ENCODE data around the gene BLID.

DNA sequence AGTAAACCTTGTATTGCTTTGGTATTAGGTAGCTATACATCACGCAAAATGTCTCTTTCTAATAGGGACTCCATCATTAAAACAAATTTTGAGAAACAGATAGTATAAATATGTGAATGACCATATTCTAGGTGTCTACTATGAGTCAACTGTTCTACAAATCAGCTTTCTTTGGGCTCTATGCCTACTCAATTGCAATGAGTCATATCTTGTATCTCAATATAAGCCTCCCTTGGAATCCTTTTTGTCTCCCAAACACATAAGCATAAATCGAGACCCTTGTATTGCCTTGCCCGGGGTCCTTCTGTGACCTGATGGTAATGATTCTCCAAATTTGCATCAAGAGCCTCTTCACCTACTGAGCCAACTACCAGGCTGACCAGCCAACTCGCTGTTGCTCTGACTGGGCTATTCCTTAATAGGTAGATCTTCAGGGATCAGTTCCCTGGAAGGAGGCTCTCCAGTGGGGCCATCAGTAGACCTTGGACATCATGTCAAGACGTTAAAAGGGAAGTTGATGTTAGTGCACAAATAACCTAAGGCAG lies 22.2 kb downstream of the BLID start:
- TF ChIP-seq POLR2AphosphoS5 (IDR thresholded peaks at IDR 0.05; ENCODE audit: low read length) (no peak), TCF7 (IDR thresholded peaks at IDR 0.05; ENCODE audit: borderline replicate concordance) (no peak), SMC3 (IDR thresholded peaks at IDR 0.05; ENCODE audit: borderline replicate concordance, low read length) (no peak), BHLHE40 (IDR thresholded peaks at IDR 0.05; ENCODE audit: borderline replicate concordance in 1 of 2, low read depth in 2 of 2, low read length in 1 of 2) (no peak), RFX5 (IDR thresholded peaks at IDR 0.05; ENCODE audit: low read depth, low read length) (no peak)
- TF ChIP-seq, protein P1, sequence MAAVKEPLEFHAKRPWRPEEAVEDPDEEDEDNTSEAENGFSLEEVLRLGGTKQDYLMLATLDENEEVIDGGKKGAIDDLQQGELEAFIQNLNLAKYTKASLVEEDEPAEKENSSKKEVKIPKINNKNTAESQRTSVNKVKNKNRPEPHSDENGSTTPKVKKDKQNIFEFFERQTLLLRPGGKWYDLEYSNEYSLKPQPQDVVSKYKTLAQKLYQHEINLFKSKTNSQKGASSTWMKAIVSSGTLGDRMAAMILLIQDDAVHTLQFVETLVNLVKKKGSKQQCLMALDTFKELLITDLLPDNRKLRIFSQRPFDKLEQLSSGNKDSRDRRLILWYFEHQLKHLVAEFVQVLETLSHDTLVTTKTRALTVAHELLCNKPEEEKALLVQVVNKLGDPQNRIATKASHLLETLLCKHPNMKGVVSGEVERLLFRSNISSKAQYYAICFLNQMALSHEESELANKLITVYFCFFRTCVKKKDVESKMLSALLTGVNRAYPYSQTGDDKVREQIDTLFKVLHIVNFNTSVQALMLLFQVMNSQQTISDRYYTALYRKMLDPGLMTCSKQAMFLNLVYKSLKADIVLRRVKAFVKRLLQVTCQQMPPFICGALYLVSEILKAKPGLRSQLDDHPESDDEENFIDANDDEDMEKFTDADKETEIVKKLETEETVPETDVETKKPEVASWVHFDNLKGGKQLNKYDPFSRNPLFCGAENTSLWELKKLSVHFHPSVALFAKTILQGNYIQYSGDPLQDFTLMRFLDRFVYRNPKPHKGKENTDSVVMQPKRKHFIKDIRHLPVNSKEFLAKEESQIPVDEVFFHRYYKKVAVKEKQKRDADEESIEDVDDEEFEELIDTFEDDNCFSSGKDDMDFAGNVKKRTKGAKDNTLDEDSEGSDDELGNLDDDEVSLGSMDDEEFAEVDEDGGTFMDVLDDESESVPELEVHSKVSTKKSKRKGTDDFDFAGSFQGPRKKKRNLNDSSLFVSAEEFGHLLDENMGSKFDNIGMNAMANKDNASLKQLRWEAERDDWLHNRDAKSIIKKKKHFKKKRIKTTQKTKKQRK (IDR thresholded peaks at IDR 0.05; ENCODE audit: low read depth, low read length): no peak
- TF ChIP-seq, protein P2, sequence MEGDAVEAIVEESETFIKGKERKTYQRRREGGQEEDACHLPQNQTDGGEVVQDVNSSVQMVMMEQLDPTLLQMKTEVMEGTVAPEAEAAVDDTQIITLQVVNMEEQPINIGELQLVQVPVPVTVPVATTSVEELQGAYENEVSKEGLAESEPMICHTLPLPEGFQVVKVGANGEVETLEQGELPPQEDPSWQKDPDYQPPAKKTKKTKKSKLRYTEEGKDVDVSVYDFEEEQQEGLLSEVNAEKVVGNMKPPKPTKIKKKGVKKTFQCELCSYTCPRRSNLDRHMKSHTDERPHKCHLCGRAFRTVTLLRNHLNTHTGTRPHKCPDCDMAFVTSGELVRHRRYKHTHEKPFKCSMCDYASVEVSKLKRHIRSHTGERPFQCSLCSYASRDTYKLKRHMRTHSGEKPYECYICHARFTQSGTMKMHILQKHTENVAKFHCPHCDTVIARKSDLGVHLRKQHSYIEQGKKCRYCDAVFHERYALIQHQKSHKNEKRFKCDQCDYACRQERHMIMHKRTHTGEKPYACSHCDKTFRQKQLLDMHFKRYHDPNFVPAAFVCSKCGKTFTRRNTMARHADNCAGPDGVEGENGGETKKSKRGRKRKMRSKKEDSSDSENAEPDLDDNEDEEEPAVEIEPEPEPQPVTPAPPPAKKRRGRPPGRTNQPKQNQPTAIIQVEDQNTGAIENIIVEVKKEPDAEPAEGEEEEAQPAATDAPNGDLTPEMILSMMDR (IDR thresholded peaks at IDR 0.05 in 2 of 3, conservative IDR thresholded peaks at IDR 0.05 in 1 of 3; ENCODE audit: control insufficient read depth in 2 of 3, extremely low read depth in 1 of 3, insufficient read depth in 1 of 3, low read depth in 3 of 3, low read length in 3 of 3): no peak
- TF ChIP-seq, protein P3, sequence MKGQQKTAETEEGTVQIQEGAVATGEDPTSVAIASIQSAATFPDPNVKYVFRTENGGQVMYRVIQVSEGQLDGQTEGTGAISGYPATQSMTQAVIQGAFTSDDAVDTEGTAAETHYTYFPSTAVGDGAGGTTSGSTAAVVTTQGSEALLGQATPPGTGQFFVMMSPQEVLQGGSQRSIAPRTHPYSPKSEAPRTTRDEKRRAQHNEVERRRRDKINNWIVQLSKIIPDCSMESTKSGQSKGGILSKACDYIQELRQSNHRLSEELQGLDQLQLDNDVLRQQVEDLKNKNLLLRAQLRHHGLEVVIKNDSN (IDR thresholded peaks at IDR 0.05; ENCODE audit: borderline replicate concordance, extremely low read length, insufficient read depth, low read depth, low read length): no peak
